ENCODE measurements around the gene PROX1. TPM values are rescaled to one million over a fixed set of nuclear protein-coding genes. Genes with fewer than 3 reads are reported as not detected.

The PROX1 gene
- polyA plus RNA-seq, 1 donor (not counting 4 experiments of a cell fraction or from before 2014, with no cell fraction given), result 0.20 TPM

DNA sequence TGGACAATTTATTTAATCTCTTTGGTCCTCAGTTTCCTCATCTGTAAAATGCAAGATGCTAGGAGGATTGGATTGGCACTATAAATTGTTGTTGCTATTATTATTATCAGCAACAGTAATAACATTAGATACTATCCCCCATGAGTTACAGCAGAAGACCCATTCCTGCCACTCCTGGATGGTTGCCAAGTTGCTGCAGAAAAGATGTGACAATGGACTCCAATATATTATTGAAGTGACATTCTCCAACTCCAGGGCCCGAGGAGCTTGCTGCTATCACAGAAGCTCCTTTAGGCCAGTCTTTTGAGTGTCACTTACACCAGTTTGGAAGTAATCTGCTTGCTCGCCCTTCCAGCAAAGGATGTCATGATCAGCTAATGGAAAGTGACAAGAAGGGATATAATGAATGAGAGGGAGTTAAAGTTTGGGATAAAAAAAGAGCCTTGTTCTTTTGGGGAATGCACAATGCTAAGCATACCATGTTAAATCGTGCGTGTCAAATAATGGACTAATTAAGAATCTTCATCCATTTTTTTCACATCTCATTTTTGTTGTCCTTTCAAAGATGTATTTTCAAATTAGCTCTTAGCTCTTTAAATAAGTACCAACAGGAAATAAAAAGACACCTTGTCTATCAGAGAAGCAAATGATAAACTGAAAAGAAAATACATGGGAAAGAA is 19.5 kb upstream of the PROX1 start:
- H3K9ac ChIP-seq (ENCODE audit: control insufficient read depth, extremely low read depth, insufficient read depth, low read length), result no peak overlapping the region
- TF ChIP-seq, protein P1, sequence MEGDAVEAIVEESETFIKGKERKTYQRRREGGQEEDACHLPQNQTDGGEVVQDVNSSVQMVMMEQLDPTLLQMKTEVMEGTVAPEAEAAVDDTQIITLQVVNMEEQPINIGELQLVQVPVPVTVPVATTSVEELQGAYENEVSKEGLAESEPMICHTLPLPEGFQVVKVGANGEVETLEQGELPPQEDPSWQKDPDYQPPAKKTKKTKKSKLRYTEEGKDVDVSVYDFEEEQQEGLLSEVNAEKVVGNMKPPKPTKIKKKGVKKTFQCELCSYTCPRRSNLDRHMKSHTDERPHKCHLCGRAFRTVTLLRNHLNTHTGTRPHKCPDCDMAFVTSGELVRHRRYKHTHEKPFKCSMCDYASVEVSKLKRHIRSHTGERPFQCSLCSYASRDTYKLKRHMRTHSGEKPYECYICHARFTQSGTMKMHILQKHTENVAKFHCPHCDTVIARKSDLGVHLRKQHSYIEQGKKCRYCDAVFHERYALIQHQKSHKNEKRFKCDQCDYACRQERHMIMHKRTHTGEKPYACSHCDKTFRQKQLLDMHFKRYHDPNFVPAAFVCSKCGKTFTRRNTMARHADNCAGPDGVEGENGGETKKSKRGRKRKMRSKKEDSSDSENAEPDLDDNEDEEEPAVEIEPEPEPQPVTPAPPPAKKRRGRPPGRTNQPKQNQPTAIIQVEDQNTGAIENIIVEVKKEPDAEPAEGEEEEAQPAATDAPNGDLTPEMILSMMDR (optimal IDR thresholded peaks at IDR 0.05 in 1 of 3, IDR thresholded peaks at IDR 0.05 in 1 of 3, conservative IDR thresholded peaks at IDR 0.05 in 1 of 3; ENCODE audit: extremely low read depth in 1 of 3, insufficient read depth in 2 of 3, low read length in 3 of 3), result no peak
- TF ChIP-seq EZH2 (IDR thresholded peaks at IDR 0.05; ENCODE audit: low read length), result no peak
- no peak overlapping the region for H2AFZ ChIP-seq (ENCODE audit: control insufficient read depth, low read length)
- no peak overlapping the region for H3K4me3 ChIP-seq (ENCODE audit: control insufficient read depth in 2 of 3, extremely low read depth in 1 of 3, insufficient read depth in 2 of 3, low read depth in 1 of 3, low read length in 3 of 3)
- DNase-seq (ENCODE audit: low read depth, low spot score) (no peak), FAIRE-seq (no peak)
- no peaks in the 10 kb centered on the region for H3K9me3 ChIP-seq (ENCODE audit: control insufficient read depth, low read depth, low read length)
- no peaks in the 10 kb centered on the region for H4K20me1 ChIP-seq (ENCODE audit: control insufficient read depth, extremely low read depth, insufficient read depth, low read length)
- no peak overlapping the region for H3K4me2 ChIP-seq (ENCODE audit: control insufficient read depth, extremely low read depth, insufficient read depth, low read depth, low read length)
- H3K79me2 ChIP-seq (ENCODE audit: control insufficient read depth, insufficient read depth, low read length), result no peaks in the 10 kb centered on the region
- no peak overlapping the region for H3K27ac ChIP-seq (ENCODE audit: control insufficient read depth, insufficient read depth, low read length)
- no peaks in the 10 kb centered on the region for H3K36me3 ChIP-seq (ENCODE audit: control insufficient read depth in 2 of 2, extremely low read depth in 1 of 2, insufficient read depth in 2 of 2, low read length in 2 of 2)
- peaks cover 32% of the 10 kb centered on the region for H3K27me3 ChIP-seq (ENCODE audit: control insufficient read depth, extremely low read depth, insufficient read depth, low read length)
- no peaks in the 10 kb centered on the region for H3K9me1 ChIP-seq (ENCODE audit: control insufficient read depth, extremely low read depth, insufficient read depth, low read length)
- H3K4me1 ChIP-seq (ENCODE audit: control insufficient read depth, extremely low read depth, insufficient read depth, low read length), result peaks cover 7% of the 10 kb centered on the region
- dilution Hi-C loops (cut with MboI; ENCODE audit: extremely low pct_ligation_motif_present, low sequenced_read_pairs), result no loop called here

- Histone ChIP-seq H3K4me3 (ENCODE audit: control insufficient read depth in 2 of 3, extremely low read depth in 1 of 3, insufficient read depth in 2 of 3, low read depth in 1 of 3, low read length in 3 of 3) (no peak overlapping the region), H4K20me1 (ENCODE audit: control insufficient read depth, extremely low read depth, insufficient read depth, low read length) (no peaks in the 10 kb centered on the region), H3K4me2 (ENCODE audit: control insufficient read depth, extremely low read depth, insufficient read depth, low read depth, low read length) (no peak overlapping the region), H3K4me1 (ENCODE audit: control insufficient read depth, extremely low read depth, insufficient read depth, low read length) (peaks cover 13% of the 10 kb centered on the region), H3K9me1 (ENCODE audit: control insufficient read depth, extremely low read depth, insufficient read depth, low read length) (no peaks in the 10 kb centered on the region), H3K9me3 (ENCODE audit: control insufficient read depth, low read depth, low read length) (no peaks in the 10 kb centered on the region), H3K27me3 (ENCODE audit: control insufficient read depth, extremely low read depth, insufficient read depth, low read length) (peaks cover 31% of the 10 kb centered on the region), H3K27ac (ENCODE audit: control insufficient read depth, insufficient read depth, low read length) (no peak overlapping the region), H3K9ac (ENCODE audit: control insufficient read depth, extremely low read depth, insufficient read depth, low read length) (no peak overlapping the region), H3K36me3 (ENCODE audit: control insufficient read depth in 2 of 2, extremely low read depth in 1 of 2, insufficient read depth in 2 of 2, low read length in 2 of 2) (no peaks in the 10 kb centered on the region), H2AFZ (ENCODE audit: control insufficient read depth, low read length) (no peak overlapping the region), H3K79me2 (ENCODE audit: control insufficient read depth, insufficient read depth, low read length) (no peaks in the 10 kb centered on the region)
- TF ChIP-seq EZH2 (IDR thresholded peaks at IDR 0.05; ENCODE audit: low read length), result no peak
- TF ChIP-seq, protein P1 (optimal IDR thresholded peaks at IDR 0.05 in 1 of 3, IDR thresholded peaks at IDR 0.05 in 1 of 3, conservative IDR thresholded peaks at IDR 0.05 in 1 of 3; ENCODE audit: extremely low read depth in 1 of 3, insufficient read depth in 2 of 3, low read length in 3 of 3), result no peak
- dilution Hi-C loops (cut with MboI; ENCODE audit: extremely low pct_ligation_motif_present, low sequenced_read_pairs), result no loop called here
- DNase-seq (ENCODE audit: low read depth, low spot score) (no peak), FAIRE-seq (no peak)
These were observed 17.7 kb upstream of the PROX1 start for GRCh38 chr1:213969958-213970555.

All from keratinocyte (primary cell).